ENCODE data around the gene ITGA8.

GRCh38 chr10:15636446-15636845 is 83.3 kb downstream of the ITGA8 start:
- TF ChIP-seq CTCF (IDR thresholded peaks at IDR 0.05 in 8 of 11, conservative IDR thresholded peaks at IDR 0.05 in 3 of 11) (no peak), POLR2A (IDR thresholded peaks at IDR 0.05) (no peak)

Data from spleen (tissue), 7 donors.